ENCODE measurements around the gene CDH13.

DNA sequence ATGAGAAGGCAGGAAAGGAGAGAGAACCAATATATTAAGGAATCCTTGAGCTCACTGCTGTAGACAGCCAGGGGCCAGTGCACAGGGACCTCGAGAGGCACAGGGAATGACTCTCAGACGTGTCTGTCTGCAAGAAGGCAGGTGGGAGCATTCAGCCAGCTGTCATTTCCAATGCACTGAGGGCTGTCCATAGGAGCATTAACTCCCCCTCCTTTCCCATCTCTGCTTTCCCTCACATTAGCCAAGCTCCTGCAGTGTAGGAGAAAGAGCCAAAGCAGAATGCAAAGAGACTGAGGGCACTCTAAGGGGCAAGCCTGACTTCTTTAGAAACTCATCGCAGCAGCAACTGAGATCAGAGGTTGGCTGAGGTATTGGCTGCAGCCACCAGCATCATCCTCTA is 218.3 kb downstream of the CDH13 start:
- TF ChIP-seq GATA2 (IDR thresholded peaks at IDR 0.05; ENCODE audit: low read depth, low read length): no peak
- no peak for TF ChIP-seq GATA3 (IDR thresholded peaks at IDR 0.05; ENCODE audit: low read depth, low read length)

Data from SH-SY5Y (cell line).